HCT116 (cell line): ENCODE data around the gene REEP6. TPM values are rescaled to one million over a fixed set of nuclear protein-coding genes. Genes with fewer than 3 reads are reported as not detected.

Experiments used
- ATAC-seq: fragments of 200-7000 bp; cut with Tn5 transposase; 2 replicates; pipeline ENCODE4 v1.9.1; 2020; ENCODE audit warnings: mild to moderate bottlenecking, moderate library complexity
- BruUV-seq: library from RNA; stranded (reverse); fragments of 400-500 nt; replicated peaks from 2 replicates; lab custom pipeline; 2021; lab: Mats Ljungman, UMichigan
- CTCF ChIA-PET: fragments of 300-600 bp; sonication (Branson Sonifier 250); formaldehyde crosslinking; loops from one replicate; lab custom pipeline; 2021; ENCODE audit warnings: antibody characterized with exemption; lab: Charles Lee
- POLR2A ChIA-PET: fragments of 300-600, 350-600 bp; sonication (Branson Sonifier 250); formaldehyde crosslinking; loops from one replicate; lab custom pipeline; 2021; ENCODE audit warnings: antibody characterized with exemption; lab: Charles Lee
- RAD21 ChIA-PET, 2 experiments: fragments of 300-600 bp; sonication (Branson Sonifier 250); formaldehyde crosslinking; loops; one replicate each; lab custom pipeline; 2023; ENCODE audit warnings: low total read pairs in 2 of 2; ENCODE audit not compliant: uncharacterized antibody in 2 of 2, unreplicated experiment in 2 of 2, low non-redundant PET in 1 of 2; lab: Charles Lee
- DNase-seq: peaks from one replicate; pipeline ENCODE4 v3.0.0-alpha.2; 2010; ENCODE audit warnings: low read depth, low spot score
- H2AFZ ChIP-seq: fragments of 200-600 bp; shearing (Covaris generic), sonication (generic); 2 replicates; pipeline ENCODE4 v1.6.1; 2017; ENCODE audit warnings: low read depth, mixed run types, mixed read lengths, antibody characterized with exemption, low read length; ENCODE audit not compliant: poor library complexity, severe bottlenecking
- H3K27ac ChIP-seq: 2 replicates; pipeline ENCODE4 v1.5.1; 2012; ENCODE audit warnings: low read depth, low read length
- H3K27me3 ChIP-seq: fragments of 200-600 bp; sonication (generic); 2 replicates; pipeline ENCODE4 v1.6.1; 2016; ENCODE audit warnings: mixed run types, low read length, mixed read lengths; ENCODE audit not compliant: insufficient read depth
- H3K36me3 ChIP-seq, 2 experiments: fragments of 200-500 bp in 1 of 2; fragments of 200-600 bp in 1 of 2; sonication (Bioruptor generic) in 1 of 2; sonication (generic) in 1 of 2; 2 replicates each; pipeline versions ENCODE4 v1.5.1 to v1.6.1; 2014 to 2016; ENCODE audit warnings: low read length in 2 of 2, inconsistent platforms in 1 of 2, mixed read lengths in 1 of 2, mixed run types in 1 of 2; ENCODE audit not compliant: insufficient read depth in 2 of 2, control insufficient read depth in 1 of 2
- H3K4me1 ChIP-seq, 2 experiments: fragments of 200-600 bp in 1 of 2; sonication (generic) in 1 of 2; 2 replicates each; pipeline versions ENCODE4 v1.5.1 to v1.6.1; 2012 to 2017; ENCODE audit warnings: low read length in 2 of 2, inconsistent platforms in 1 of 2, mild to moderate bottlenecking in 1 of 2, mixed read lengths in 1 of 2, mixed run types in 1 of 2, moderate library complexity in 1 of 2; ENCODE audit not compliant: insufficient read depth in 2 of 2, control insufficient read depth in 1 of 2
- H3K4me2 ChIP-seq: fragments of 200-600 bp; sonication (generic); 2 replicates; pipeline ENCODE4 v1.6.1; 2017; ENCODE audit warnings: mixed run types, low read length, mixed read lengths
- H3K4me3 ChIP-seq, 2 experiments: fragments of 200-600 bp in 1 of 2; sonication (generic) in 1 of 2; replicated peaks in 1 of 2; 2 replicates each; pipeline ENCODE4 v1.5.1; 2011 to 2016; ENCODE audit warnings: low read length in 2 of 2, control low read depth in 1 of 2, low read depth in 1 of 2, mild to moderate bottlenecking in 1 of 2, mixed read lengths in 1 of 2, mixed run types in 1 of 2
- H3K79me2 ChIP-seq: fragments of 200-600 bp; sonication (generic); 2 replicates; pipeline ENCODE4 v1.6.1; 2017; ENCODE audit warnings: mild to moderate bottlenecking, mixed run types, low read length, moderate library complexity, mixed read lengths; ENCODE audit not compliant: insufficient read depth
- H3K9ac ChIP-seq: fragments of 200-600 bp; sonication (generic); 2 replicates; pipeline ENCODE4 v1.6.1; 2016; ENCODE audit warnings: low read length, mixed read lengths
- H3K9me2 ChIP-seq: fragments of 200-600 bp; sonication (generic), shearing (Covaris generic); 2 replicates; pipeline ENCODE4 v1.6.1; 2017; ENCODE audit warnings: mixed run types, mild to moderate bottlenecking, moderate library complexity; ENCODE audit not compliant: insufficient read depth
- H3K9me3 ChIP-seq, 2 experiments: fragments of 200-500 bp in 1 of 2; fragments of 200-600 bp in 1 of 2; sonication (Bioruptor generic) in 1 of 2; sonication (generic) in 1 of 2; 2 replicates each; pipeline ENCODE4 v1.6.1; 2014 to 2017; ENCODE audit warnings: low read length in 2 of 2, mixed read lengths in 2 of 2, inconsistent platforms in 1 of 2, low read depth in 1 of 2, mild to moderate bottlenecking in 1 of 2, mixed run types in 1 of 2, moderate library complexity in 1 of 2; ENCODE audit not compliant: control insufficient read depth in 1 of 2, insufficient read depth in 1 of 2
- H4K20me1 ChIP-seq: fragments of 200-600 bp; sonication (generic), shearing (Covaris generic); 2 replicates; pipeline ENCODE4 v1.6.1; 2017; ENCODE audit warnings: mixed run types, mild to moderate bottlenecking, moderate library complexity; ENCODE audit not compliant: insufficient read depth
- CBX3 ChIP-seq: IDR thresholded peaks from 2 replicates; pipeline ENCODE4 v1.6.1; 2012; ENCODE audit warnings: low read depth
- CEBPB ChIP-seq: IDR thresholded peaks from 2 replicates; pipeline ENCODE4 v1.6.1; 2012; ENCODE audit warnings: low read depth
- EGR1 ChIP-seq: IDR thresholded peaks from 2 replicates; pipeline ENCODE4 v1.6.1; 2012; ENCODE audit warnings: low read depth
- EZH2 ChIP-seq: fragments of 200-600 bp; sonication (generic); IDR thresholded peaks from 2 replicates; pipeline ENCODE4 v1.6.1; 2017; ENCODE audit warnings: antibody characterized with exemption, mixed run types
- FOSL1 ChIP-seq: IDR thresholded peaks from 2 replicates; pipeline ENCODE4 v1.6.1; 2012; ENCODE audit warnings: low read depth
- JUND ChIP-seq: IDR thresholded peaks from 2 replicates; pipeline ENCODE4 v1.6.1; 2012
- RAD21 ChIP-seq: IDR thresholded peaks from 2 replicates; pipeline ENCODE4 v1.6.1; 2012; ENCODE audit warnings: low read depth, mild to moderate bottlenecking
- SP1 ChIP-seq: IDR thresholded peaks from 2 replicates; pipeline ENCODE4 v1.6.1; 2012; ENCODE audit warnings: low read depth
- SRF ChIP-seq: IDR thresholded peaks from 2 replicates; pipeline ENCODE4 v1.6.1; 2012; ENCODE audit warnings: low read depth
- intact Hi-C: fragments of 100-400 bp; cut with micrococcal nuclease; formaldehyde crosslinking; loops from 2 replicates; pipeline ENCODE4 v1.10.0; 2022
- total RNA-seq: library from RNA; stranded (reverse); gene quantifications from one replicate; pipeline ENCODE4 v1.2.1, GENCODE V29; 2021; ENCODE audit not compliant: unreplicated experiment
- TF ChIP-seq, protein P1 (sequence below): IDR thresholded peaks from 2 replicates; pipeline ENCODE4 v1.6.1; 2012
- TF ChIP-seq, protein P2 (sequence below): IDR thresholded peaks from 2 replicates; pipeline ENCODE4 v1.6.1; 2011; ENCODE audit warnings: mild to moderate bottlenecking, low read length, moderate library complexity; ENCODE audit not compliant: insufficient replicate concordance; ENCODE audit errors: extremely low read depth
- TF ChIP-seq, protein P3 (sequence below), 3 experiments: fragments of 200-600 bp in 1 of 3; sonication (generic) in 1 of 3; IDR thresholded peaks in 2 of 3; conservative IDR thresholded peaks in 1 of 3; 2 replicates each; pipeline ENCODE4 v1.5.1; 2012 to 2017; ENCODE audit warnings: low read depth in 2 of 3, low read length in 2 of 3, antibody characterized with exemption in 1 of 3, borderline replicate concordance in 1 of 3, control low read depth in 1 of 3, mild to moderate bottlenecking in 1 of 3, mixed read lengths in 1 of 3, mixed run types in 1 of 3, moderate library complexity in 1 of 3; ENCODE audit not compliant: insufficient read depth in 1 of 3

REEP6 gene
- total RNA-seq, 1 experiment from 2014 or later, result 53.9 TPM

DNA sequence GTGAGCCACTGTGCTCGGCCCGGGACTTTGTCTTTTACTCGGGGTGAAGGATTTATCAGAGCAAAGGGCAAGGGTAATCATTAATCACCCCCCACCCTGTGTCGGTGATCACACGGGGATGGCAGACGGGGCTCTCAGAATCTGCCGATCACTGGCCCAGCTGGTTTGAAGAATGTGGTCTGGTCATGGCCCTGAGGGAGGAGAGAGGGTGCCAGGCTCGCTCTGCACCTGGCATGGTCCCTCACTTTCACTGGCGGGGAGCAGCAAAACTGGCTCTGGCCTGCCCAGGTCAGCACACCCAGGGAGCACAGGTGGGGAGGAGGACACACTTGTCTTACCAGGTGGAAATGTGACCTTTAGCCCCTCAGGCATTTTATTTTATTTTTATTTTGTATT is 10.2 kb downstream of the REEP6 start:
- CTCF ChIA-PET, result interaction anchor here (1.1 kb wide), 1 partner anchor 10 kb away, joined by 4 read pairs; the partner anchor contains the start of gene REEP6
- no peaks in the 10 kb centered on the region for H3K27me3 ChIP-seq
- BruUV-seq, result no TSS peak

DNA sequence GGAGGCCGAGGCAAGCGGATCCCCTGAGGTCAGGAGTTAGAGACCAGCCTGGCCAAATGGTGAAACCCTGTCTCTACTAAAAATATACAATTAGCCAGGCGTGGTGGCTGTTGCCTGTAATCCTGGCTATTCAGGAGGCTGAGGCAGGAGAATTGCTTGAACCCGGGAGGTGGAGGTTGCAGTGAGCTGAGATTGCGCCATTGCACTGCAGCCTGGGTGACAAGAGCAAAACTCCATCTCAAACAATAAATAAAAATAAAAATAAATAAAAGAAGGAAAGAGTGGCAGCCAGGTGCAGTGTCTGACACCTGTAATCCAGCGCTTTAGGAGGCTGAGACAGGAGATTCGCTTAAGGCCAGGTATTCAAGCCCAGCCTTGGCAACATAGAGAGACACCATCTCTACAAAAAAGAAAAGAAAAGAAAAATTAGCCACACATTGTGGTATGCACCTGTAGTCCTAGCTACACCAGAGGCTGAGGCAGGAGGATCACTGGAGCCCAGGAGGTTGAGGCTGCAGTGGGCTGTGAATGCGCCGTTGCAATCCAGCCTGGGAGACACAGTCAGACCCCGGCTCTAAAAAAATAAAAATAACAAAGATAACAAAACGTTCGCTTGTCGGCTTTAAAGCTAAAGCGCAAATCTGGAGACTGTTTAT is 11.6 kb downstream of the REEP6 start:
- no peak overlapping the region for H3K4me3 ChIP-seq
- no peaks in the 10 kb centered on the region for H3K79me2 ChIP-seq
- H3K9me2 ChIP-seq, result no peaks in the 10 kb centered on the region
- no peaks in the 10 kb centered on the region for H3K36me3 ChIP-seq
- no peak overlapping the region for H3K9ac ChIP-seq
- intact Hi-C loops, result no loop called here
- no peak overlapping the region for H3K27ac ChIP-seq
- ChIA-PET RAD21 (no interaction called here), CTCF (interaction anchor here (1.2 kb wide), 1 partner anchor 12 kb away, joined by 3 read pairs; no protein-coding TSS in a partner anchor), POLR2A (no interaction called here)
- BruUV-seq, result no TSS peak
- no peaks in the 10 kb centered on the region for H3K27me3 ChIP-seq
- H3K4me1 ChIP-seq, result peaks cover 9 to 31% of the 10 kb centered on the region in 2 experiments; a peak in 3 of 4 replicates
- H2AFZ ChIP-seq, result no peak overlapping the region
- no peaks in the 10 kb centered on the region for H3K9me3 ChIP-seq
- no peak for ATAC-seq
- no peaks in the 10 kb centered on the region for H4K20me1 ChIP-seq
- DNase-seq, result no peak
- H3K4me2 ChIP-seq, result no peak overlapping the region
- TF ChIP-seq CBX3 (no peak), SRF (no peak), RAD21 (no peak), EGR1 (no peak), CEBPB (no peak), FOSL1 (no peak)
- TF ChIP-seq, protein P1, sequence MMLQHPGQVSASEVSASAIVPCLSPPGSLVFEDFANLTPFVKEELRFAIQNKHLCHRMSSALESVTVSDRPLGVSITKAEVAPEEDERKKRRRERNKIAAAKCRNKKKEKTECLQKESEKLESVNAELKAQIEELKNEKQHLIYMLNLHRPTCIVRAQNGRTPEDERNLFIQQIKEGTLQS, result no peak
- TF ChIP-seq, protein P2, sequence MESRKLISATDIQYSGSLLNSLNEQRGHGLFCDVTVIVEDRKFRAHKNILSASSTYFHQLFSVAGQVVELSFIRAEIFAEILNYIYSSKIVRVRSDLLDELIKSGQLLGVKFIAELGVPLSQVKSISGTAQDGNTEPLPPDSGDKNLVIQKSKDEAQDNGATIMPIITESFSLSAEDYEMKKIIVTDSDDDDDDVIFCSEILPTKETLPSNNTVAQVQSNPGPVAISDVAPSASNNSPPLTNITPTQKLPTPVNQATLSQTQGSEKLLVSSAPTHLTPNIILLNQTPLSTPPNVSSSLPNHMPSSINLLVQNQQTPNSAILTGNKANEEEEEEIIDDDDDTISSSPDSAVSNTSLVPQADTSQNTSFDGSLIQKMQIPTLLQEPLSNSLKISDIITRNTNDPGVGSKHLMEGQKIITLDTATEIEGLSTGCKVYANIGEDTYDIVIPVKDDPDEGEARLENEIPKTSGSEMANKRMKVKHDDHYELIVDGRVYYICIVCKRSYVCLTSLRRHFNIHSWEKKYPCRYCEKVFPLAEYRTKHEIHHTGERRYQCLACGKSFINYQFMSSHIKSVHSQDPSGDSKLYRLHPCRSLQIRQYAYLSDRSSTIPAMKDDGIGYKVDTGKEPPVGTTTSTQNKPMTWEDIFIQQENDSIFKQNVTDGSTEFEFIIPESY, result no peak
- TF ChIP-seq, protein P3, sequence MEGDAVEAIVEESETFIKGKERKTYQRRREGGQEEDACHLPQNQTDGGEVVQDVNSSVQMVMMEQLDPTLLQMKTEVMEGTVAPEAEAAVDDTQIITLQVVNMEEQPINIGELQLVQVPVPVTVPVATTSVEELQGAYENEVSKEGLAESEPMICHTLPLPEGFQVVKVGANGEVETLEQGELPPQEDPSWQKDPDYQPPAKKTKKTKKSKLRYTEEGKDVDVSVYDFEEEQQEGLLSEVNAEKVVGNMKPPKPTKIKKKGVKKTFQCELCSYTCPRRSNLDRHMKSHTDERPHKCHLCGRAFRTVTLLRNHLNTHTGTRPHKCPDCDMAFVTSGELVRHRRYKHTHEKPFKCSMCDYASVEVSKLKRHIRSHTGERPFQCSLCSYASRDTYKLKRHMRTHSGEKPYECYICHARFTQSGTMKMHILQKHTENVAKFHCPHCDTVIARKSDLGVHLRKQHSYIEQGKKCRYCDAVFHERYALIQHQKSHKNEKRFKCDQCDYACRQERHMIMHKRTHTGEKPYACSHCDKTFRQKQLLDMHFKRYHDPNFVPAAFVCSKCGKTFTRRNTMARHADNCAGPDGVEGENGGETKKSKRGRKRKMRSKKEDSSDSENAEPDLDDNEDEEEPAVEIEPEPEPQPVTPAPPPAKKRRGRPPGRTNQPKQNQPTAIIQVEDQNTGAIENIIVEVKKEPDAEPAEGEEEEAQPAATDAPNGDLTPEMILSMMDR (IDR thresholded peaks at IDR 0.05 in 2 of 3, conservative IDR thresholded peaks at IDR 0.05 in 1 of 3; ENCODE audit: borderline replicate concordance in 1 of 3, insufficient read depth in 1 of 3, low read depth in 2 of 3, low read length in 2 of 3), result no peak

More for the DNA sequence above, 10.2 kb downstream of the REEP6 start:
- Histone ChIP-seq H3K79me2 (no peaks in the 10 kb centered on the region), H3K27ac (no peak overlapping the region), H3K36me3 (no peaks in the 10 kb centered on the region), H3K4me2 (no peak overlapping the region), H3K9ac (no peak overlapping the region), H2AFZ (no peak overlapping the region), H3K4me3 (no peak overlapping the region), H3K9me2 (no peaks in the 10 kb centered on the region), H3K9me3 (no peaks in the 10 kb centered on the region), H4K20me1 (no peaks in the 10 kb centered on the region), H3K4me1 (peaks cover 4 to 25% of the 10 kb centered on the region in 2 experiments; a peak in 3 of 4 replicates)
- intact Hi-C loops, result no loop called here
- no peak for TF ChIP-seq SP1
- TF ChIP-seq EZH2, result no peak
- TF ChIP-seq, protein P2, result no peak
- no peak for TF ChIP-seq CEBPB
- no peak for TF ChIP-seq JUND
- DNase-seq, result no peak
- no peak for ATAC-seq
- ChIA-PET POLR2A (no interaction called here), RAD21 (no interaction called here)
